Dermis blood vessel endothelial cell (primary cell): ENCODE data around the gene PTGDR2. TPM values are rescaled to one million over a fixed set of nuclear protein-coding genes. Genes with fewer than 3 reads are reported as not detected.

Experiments
- DNase-seq: peaks from one replicate; pipeline ENCODE4 v3.0.0; 2010
- total RNA-seq: library from RNA; depleted of rRNA; stranded (reverse); fragments of >200 nt; gene quantifications from 2 replicates; pipeline ENCODE4 v1.2.3, GENCODE V29; 2014

The PTGDR2 gene
- total RNA-seq, 1 donor from 2014 or later: not detected

GRCh38 chr11:60809249-60809648 lies 46.5 kb downstream of the PTGDR2 start:
- no peak for DNase-seq

DNA sequence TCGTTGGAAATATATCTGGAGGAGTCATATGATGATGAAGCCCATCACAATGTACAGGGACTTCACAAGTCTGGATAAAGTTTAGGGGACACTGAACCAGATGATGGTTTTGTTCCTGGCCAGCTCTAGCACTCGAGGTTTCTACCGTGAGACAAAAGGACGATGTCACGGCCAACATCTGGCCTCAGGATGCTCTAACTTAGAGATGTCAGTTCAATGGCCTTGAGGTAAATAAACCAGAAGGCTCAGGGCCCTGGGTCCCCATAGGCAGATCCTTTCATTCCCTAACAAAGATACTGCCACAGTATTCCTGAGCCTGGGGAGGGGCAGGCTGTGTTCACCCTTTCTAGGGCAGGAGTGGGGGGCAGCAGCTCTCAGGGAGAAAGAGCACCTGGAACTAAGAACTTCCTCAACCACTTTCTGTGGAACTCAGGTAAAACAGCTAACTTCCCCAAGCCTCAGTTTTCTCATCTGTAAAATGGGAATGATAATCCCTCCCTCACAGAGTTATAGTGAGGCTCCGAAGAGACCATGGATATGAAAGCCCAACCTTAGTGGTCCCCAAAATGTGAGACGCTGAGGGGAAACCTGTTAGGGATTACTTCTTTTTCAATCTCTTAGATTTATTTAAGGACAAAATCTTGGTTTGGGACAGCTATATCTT lies 52.3 kb downstream of the PTGDR2 start:
- no peak for DNase-seq

GRCh38 chr11:60801194-60801593 lies 54.6 kb downstream of the PTGDR2 start:
- no peak for DNase-seq

Other genes with a start within 250 kb of the PTGDR2 start
- gene MS4A8, start 156.3 kb downstream of the PTGDR2 start, total RNA-seq: not detected in 2 replicates
- not detected in 2 replicates for gene MS4A18, start 131.2 kb downstream of the PTGDR2 start, total RNA-seq
- not detected in 2 replicates for gene MS4A15, start 99.1 kb downstream of the PTGDR2 start, total RNA-seq
- gene MS4A10, start 70.6 kb downstream of the PTGDR2 start, total RNA-seq: not detected in 2 replicates
- gene CCDC86, start 13.8 kb downstream of the PTGDR2 start, total RNA-seq: 14.0 and 31.2 TPM in 2 replicates
- not detected in 2 replicates for gene ZP1, start 11.6 kb upstream of the PTGDR2 start, total RNA-seq
- 45.8 and 79.6 TPM in 2 replicates for gene PRPF19, start 50.6 kb upstream of the PTGDR2 start, total RNA-seq
- gene TMEM109, start 58.2 kb upstream of the PTGDR2 start, total RNA-seq: 63.6 and 114 TPM in 2 replicates
- gene TMEM132A, start 68.5 kb upstream of the PTGDR2 start, total RNA-seq: 99.5 and 112 TPM in 2 replicates
- 8.7 and 9.0 TPM in 2 replicates for gene SLC15A3, start 96.2 kb upstream of the PTGDR2 start, total RNA-seq
- gene CD6, start 115.7 kb upstream of the PTGDR2 start, total RNA-seq: not detected in 2 replicates
- gene CD5, start 246.5 kb upstream of the PTGDR2 start, total RNA-seq: not detected in 2 replicates